ENCODE data around the gene LRRC75A. TPM values are rescaled to one million over a fixed set of nuclear protein-coding genes. Genes with fewer than 3 reads are reported as not detected.

LRRC75A gene
- total and polyA plus RNA-seq, 2 of the 13 experiments (the other 11 are each of a cell fraction or from before 2014, with no cell fraction given), result 0.03 TPM; not detected in 1

DNA sequence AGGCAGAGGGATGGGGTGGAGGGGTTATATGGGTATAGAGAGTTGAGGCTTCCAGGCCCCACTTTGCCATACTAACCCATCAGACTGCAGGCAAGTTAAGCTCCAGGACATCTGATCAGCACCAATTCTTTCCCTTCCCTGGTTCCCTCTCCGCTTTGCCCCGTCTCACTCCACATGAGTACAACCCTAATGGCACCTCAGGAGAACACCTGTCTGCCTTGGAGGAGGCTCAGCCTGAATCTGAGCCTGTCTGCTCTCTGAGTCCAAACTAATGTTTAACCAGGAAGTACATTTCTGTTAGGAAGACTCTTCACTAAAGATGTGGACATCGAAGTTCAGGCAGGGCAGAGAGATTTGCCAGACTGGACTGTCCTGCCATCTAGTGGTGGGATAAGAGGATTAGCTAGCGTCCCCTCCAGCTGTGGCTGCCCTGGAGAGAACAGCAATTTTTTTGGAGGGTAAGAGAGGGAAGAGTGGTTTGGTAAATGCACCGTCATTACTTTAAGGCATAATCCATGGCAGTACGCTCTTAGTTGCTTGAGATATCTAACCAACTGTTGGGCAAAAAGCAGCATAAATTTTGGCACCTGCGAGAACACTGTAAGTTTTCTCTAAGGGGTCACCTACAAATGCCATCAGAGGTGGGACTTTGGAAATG, 29.2 kb upstream of the LRRC75A start (continued):
- TF ChIP-seq SCMH1 (CRISPR knock-in tag; IDR thresholded peaks at IDR 0.05; ENCODE audit: borderline replicate concordance), result no peak
- 0 out of 2 replicates have a peak, but pooled peaks have one; percentile 38 for TF ChIP-seq PPARG (CRISPR knock-in tag; conservative IDR thresholded peaks at IDR 0.05)

DNA sequence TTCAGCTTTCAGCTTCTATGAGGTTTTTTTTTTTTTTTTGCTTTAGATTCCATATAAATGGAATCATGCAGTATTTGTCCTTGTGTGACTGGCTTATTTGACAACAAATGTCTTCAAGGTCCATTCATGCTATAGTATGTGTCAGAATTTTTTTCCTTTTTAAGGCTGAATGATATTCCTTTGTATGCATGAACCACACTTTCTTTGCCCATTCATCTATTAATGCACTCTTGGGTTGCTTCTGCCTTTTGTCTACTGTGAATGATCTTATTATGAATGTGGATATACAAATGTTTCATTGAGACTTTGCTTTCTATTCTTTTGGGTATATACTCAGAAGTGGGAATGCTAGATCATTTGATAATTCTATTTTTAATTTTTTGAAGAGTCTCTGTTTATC, 27.0 kb upstream of the LRRC75A start:
- ATAC-seq (no peak), FAIRE-seq (no peak), DNase-seq (ENCODE audit: low spot score) (no peak)
- BruUV-seq (replicated peaks), result no TSS peak
- Histone ChIP-seq H3K79me2 (ENCODE audit: insufficient read depth, low read length) (no peaks in the 10 kb centered on the region), H3K9ac (ENCODE audit: insufficient read depth, low read depth, low read length) (no peak overlapping the region), H3K4me2 (ENCODE audit: low read depth, low read length) (no peak overlapping the region), H3K27ac (ENCODE audit: extremely low read length, insufficient read depth, low read length) (no peak overlapping the region), H3K4me3 (replicated peaks in 1 of 3; ENCODE audit: insufficient read depth in 1 of 3, low read depth in 2 of 3, low read length in 3 of 3) (no peak overlapping the region), H3K36me3 (replicated peaks in 1 of 2; ENCODE audit: control insufficient read depth in 1 of 2, insufficient read depth in 2 of 2, low read length in 2 of 2) (no peaks in the 10 kb centered on the region), H3K9me3 (ENCODE audit: low read length) (no peaks in the 10 kb centered on the region), H3K27me3 (ENCODE audit: control insufficient read depth in 1 of 2, insufficient read depth in 2 of 2, low read length in 2 of 2) (peaks cover 0 to 26% of the 10 kb centered on the region in 2 experiments; a peak in 2 of 5 replicates), H2AFZ (ENCODE audit: low read length) (no peak overlapping the region), H3K4me1 (ENCODE audit: insufficient read depth, low read length) (peaks cover 22% of the 10 kb centered on the region), H4K20me1 (ENCODE audit: insufficient read depth, low read length) (no peaks in the 10 kb centered on the region)
- in situ Hi-C loops (cut with HindIII; ENCODE audit: extremely low pct_ligation_motif_present, low pct_unique_long_range_greater_than_20kb) (no loop called here), intact Hi-C loops (cut with micrococcal nuclease; ENCODE audit: unreplicated experiment) (no loop called here)
- TF ChIP-seq ZNF773 (CRISPR knock-in tag; IDR thresholded peaks at IDR 0.05; ENCODE audit: borderline replicate concordance), result no peak
- no peak for TF ChIP-seq FOXJ3 (CRISPR knock-in tag; IDR thresholded peaks at IDR 0.05; ENCODE audit: borderline replicate concordance)
- TF ChIP-seq FOXA3 (CRISPR knock-in tag; IDR thresholded peaks at IDR 0.05), result no peak
- TF ChIP-seq SNRNP70 (IDR thresholded peaks at IDR 0.05; ENCODE audit: low read depth, low read length), result no peak
- TF ChIP-seq, protein P1, sequence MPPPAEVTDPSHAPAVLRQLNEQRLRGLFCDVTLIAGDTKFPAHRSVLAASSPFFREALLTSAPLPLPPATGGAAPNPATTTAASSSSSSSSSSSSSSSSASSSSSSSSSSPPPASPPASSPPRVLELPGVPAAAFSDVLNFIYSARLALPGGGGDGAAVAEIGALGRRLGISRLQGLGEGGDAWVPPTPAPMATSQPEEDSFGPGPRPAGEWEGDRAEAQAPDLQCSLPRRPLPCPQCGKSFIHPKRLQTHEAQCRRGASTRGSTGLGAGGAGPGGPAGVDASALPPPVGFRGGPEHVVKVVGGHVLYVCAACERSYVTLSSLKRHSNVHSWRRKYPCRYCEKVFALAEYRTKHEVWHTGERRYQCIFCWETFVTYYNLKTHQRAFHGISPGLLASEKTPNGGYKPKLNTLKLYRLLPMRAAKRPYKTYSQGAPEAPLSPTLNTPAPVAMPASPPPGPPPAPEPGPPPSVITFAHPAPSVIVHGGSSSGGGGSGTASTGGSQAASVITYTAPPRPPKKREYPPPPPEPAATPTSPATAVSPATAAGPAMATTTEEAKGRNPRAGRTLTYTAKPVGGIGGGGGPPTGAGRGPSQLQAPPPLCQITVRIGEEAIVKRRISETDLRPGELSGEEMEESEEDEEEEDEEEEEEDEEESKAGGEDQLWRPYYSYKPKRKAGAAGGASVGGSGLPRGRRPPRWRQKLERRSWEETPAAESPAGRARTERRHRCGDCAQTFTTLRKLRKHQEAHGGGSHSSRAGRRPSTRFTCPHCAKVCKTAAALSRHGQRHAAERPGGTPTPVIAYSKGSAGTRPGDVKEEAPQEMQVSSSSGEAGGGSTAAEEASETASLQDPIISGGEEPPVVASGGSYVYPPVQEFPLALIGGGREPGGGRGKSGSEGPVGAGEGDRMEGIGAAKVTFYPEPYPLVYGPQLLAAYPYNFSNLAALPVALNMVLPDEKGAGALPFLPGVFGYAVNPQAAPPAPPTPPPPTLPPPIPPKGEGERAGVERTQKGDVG (CRISPR knock-in tag; IDR thresholded peaks at IDR 0.05; ENCODE audit: borderline replicate concordance), result no peak
- no peak for TF ChIP-seq KLF16 (CRISPR knock-in tag; IDR thresholded peaks at IDR 0.05)
- TF ChIP-seq, protein P2, sequence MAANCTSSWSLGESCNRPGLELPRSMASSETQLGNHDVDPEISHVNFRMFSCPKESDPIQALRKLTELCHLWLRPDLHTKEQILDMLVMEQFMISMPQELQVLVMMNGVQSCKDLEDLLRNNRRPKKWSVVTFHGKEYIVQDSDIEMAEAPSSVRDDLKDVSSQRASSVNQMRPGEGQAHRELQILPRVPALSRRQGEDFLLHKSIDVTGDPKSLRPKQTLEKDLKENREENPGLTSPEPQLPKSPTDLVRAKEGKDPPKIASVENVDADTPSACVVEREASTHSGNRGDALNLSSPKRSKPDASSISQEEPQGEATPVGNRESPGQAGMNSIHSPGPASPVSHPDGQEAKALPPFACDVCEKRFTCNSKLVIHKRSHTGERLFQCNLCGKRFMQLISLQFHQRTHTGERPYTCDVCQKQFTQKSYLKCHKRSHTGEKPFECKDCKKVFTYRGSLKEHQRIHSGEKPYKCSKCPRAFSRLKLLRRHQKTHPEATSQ (CRISPR knock-in tag; IDR thresholded peaks at IDR 0.05; ENCODE audit: borderline replicate concordance), result no peak
- TF ChIP-seq ZNF460 (CRISPR knock-in tag; IDR thresholded peaks at IDR 0.05; ENCODE audit: borderline replicate concordance), result no peak
- no peak for TF ChIP-seq NCOA2 (CRISPR knock-in tag; IDR thresholded peaks at IDR 0.05)
- TF ChIP-seq NFE2L1 (CRISPR knock-in tag; IDR thresholded peaks at IDR 0.05; ENCODE audit: borderline replicate concordance), result no peak
- no peak for TF ChIP-seq ARNT (IDR thresholded peaks at IDR 0.05)
- no peak for TF ChIP-seq SRSF1 (optimal IDR thresholded peaks at IDR 0.05; ENCODE audit: low read depth, low read length)
- no peak for TF ChIP-seq HES4 (CRISPR knock-in tag; IDR thresholded peaks at IDR 0.05; ENCODE audit: borderline replicate concordance)
- ChIA-PET POLR2A (no interaction called here), CTCF (ENCODE audit: low intra/inter-chr PET ratio, low total read pairs) (no interaction called here)
